Mucosa of descending colon (tissue), 3 donors: Measurements from ENCODE around the gene SCARB1. TPM values are rescaled to one million over a fixed set of nuclear protein-coding genes. Genes with fewer than 3 reads are reported as not detected.

Experiments
- ATAC-seq: fragments of 200-7000 bp; cut with Tn5 transposase; one replicate; pipeline ENCODE4 v1.9.1; 2020; ENCODE audit warnings: mild to moderate bottlenecking, moderate library complexity
- DNase-seq, 3 donors: peaks; one replicate each; pipeline ENCODE4 v3.0.0-alpha.2; 2020
- H3K36me3 ChIP-seq: fragments of 200-600 bp; one replicate; pipeline ENCODE4 v1.8.0; 2021; ENCODE audit warnings: low read depth, mild to moderate bottlenecking
- H3K4me1 ChIP-seq: fragments of 200-600 bp; one replicate; pipeline ENCODE4 v1.8.0; 2021; ENCODE audit warnings: low read depth, mild to moderate bottlenecking
- H3K4me3 ChIP-seq: fragments of 200-600 bp; one replicate; pipeline ENCODE4 v1.8.0; 2021; ENCODE audit warnings: mild to moderate bottlenecking
- H3K9me3 ChIP-seq: fragments of 200-600 bp; one replicate; pipeline ENCODE4 v1.8.0; 2021; ENCODE audit warnings: mild to moderate bottlenecking
- CTCF ChIP-seq: fragments of 200-600 bp; IDR thresholded peaks from one replicate; pipeline ENCODE4 v1.8.0; 2022; ENCODE audit warnings: antibody characterized with exemption, mild to moderate bottlenecking
- intact Hi-C, 2 donors: fragments of 100-400 bp; cut with DNase I in 1 of 2; cut with micrococcal nuclease in 1 of 2; formaldehyde crosslinking; loops; one replicate each; pipeline versions ENCODE4 v1.11.0 to v1.11.1; 2022; cut with DNase I, micrococcal nuclease
- total RNA-seq, 3 donors: library from RNA; stranded (reverse); fragmentation: NEBNext Ultra II Directional in 2 of 3; extraction: Animal tissue kit (Norgen Biotek cat#: 25700) in 2 of 3; gene quantifications; one replicate each; pipeline versions ENCODE4 v1.2.1 to v1.2.4, GENCODE V29; 2021 to 2023
- donor health status: DM: no; HTN: no; CAD: no; lungs with moderate emphysema.
- donor health status: DM: no; HTN: no; CAD: no.
- donor health status: DM: no; HTN: yes; CAD: no.

Gene SCARB1
- total RNA-seq, 3 donors from 2014 or later, result 23.0 to 55.1 (median 31.2) TPM

- Histone ChIP-seq H3K4me1 (no peaks in the 10 kb centered on the region), H3K4me3 (no peak overlapping the region), H3K36me3 (no peaks in the 10 kb centered on the region), H3K9me3 (no peaks in the 10 kb centered on the region)
- DNase-seq, result no peak
- intact Hi-C loops, result no loop called here
- no peak for ATAC-seq
- no peak for TF ChIP-seq CTCF
These were observed 58.6 kb downstream of the SCARB1 start for GRCh38 chr12:124805050-124805449.

- TF ChIP-seq CTCF, result no peak
- Histone ChIP-seq H3K36me3 (no peaks in the 10 kb centered on the region), H3K9me3 (no peaks in the 10 kb centered on the region), H3K4me1 (no peaks in the 10 kb centered on the region), H3K4me3 (no peak overlapping the region)
- no peak for ATAC-seq
- intact Hi-C loops, result no loop called here
- DNase-seq, result no peak
These were observed 59.5 kb downstream of the SCARB1 start for GRCh38 chr12:124804011-124804621.

- TF ChIP-seq CTCF, result no peak
- H3K36me3 ChIP-seq, result no peaks in the 10 kb centered on the region
- ATAC-seq, result no peak
- intact Hi-C loops, result no loop called here
- no peaks in the 10 kb centered on the region for H3K9me3 ChIP-seq
- H3K4me1 ChIP-seq, result no peaks in the 10 kb centered on the region
- no peak for DNase-seq
- no peak overlapping the region for H3K4me3 ChIP-seq
These were observed 61.3 kb downstream of the SCARB1 start for GRCh38 chr12:124802361-124802760.

GRCh38 chr12:124800506-124800905 lies 63.2 kb downstream of the SCARB1 start:
- no peak for TF ChIP-seq CTCF
- no peak for ATAC-seq

GRCh38 chr12:124797321-124797720 lies 66.3 kb downstream of the SCARB1 start:
- no peak for TF ChIP-seq CTCF
- intact Hi-C loops, result no loop called here
- DNase-seq, result no peak
- no peak for ATAC-seq
- no peaks in the 10 kb centered on the region for H3K9me3 ChIP-seq
- no peak overlapping the region for H3K4me3 ChIP-seq
- H3K36me3 ChIP-seq, result no peaks in the 10 kb centered on the region
- H3K4me1 ChIP-seq, result no peaks in the 10 kb centered on the region

More at GRCh38 chr12:124800506-124800905, 63.2 kb downstream of the SCARB1 start:
- Histone ChIP-seq H3K9me3 (no peaks in the 10 kb centered on the region), H3K4me3 (no peak overlapping the region), H3K36me3 (no peaks in the 10 kb centered on the region), H3K4me1 (no peaks in the 10 kb centered on the region)
- no peak for DNase-seq
- intact Hi-C loops, result no loop called here
